Measurements from ENCODE around the gene D2HGDH. TPM values are rescaled to one million over a fixed set of nuclear protein-coding genes. Genes with fewer than 3 reads are reported as not detected.
"Not testable (repeated sequence)": the region's sequence is repeated elsewhere in the genome, so short reads cannot be mapped to it uniquely, and the experiment has no call there.

The D2HGDH gene
- total RNA-seq, 1 donor from 2014 or later = 21.1 TPM

DNA sequence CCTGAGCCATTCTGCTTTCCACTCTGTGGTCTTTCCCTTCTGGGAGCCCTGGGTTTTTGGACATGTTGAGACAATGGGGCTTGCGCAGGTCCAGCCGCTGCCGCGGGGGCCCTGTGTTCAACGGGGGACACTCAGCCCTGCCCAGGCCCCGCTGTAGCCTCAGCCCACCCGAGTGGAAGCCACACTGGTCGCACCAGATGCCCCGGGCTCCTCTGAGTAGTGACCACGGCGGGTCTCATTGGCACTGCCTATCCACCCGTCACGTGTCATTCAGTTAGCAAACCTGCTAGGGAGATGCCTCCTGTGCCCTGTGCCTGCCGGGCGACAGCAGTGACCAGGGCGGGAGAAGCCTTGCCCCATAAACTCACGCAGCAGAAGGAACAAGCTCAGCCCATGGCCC, 19.1 kb downstream of the D2HGDH start:
- DNase-seq (ENCODE audit: extremely low spot score in 2 of 2) = no peak
- intact Hi-C loops (cut with DNase I) = no loop called here
- TF ChIP-seq POLR2A (IDR thresholded peaks at IDR 0.05) = no peak
- TF ChIP-seq, protein P1, sequence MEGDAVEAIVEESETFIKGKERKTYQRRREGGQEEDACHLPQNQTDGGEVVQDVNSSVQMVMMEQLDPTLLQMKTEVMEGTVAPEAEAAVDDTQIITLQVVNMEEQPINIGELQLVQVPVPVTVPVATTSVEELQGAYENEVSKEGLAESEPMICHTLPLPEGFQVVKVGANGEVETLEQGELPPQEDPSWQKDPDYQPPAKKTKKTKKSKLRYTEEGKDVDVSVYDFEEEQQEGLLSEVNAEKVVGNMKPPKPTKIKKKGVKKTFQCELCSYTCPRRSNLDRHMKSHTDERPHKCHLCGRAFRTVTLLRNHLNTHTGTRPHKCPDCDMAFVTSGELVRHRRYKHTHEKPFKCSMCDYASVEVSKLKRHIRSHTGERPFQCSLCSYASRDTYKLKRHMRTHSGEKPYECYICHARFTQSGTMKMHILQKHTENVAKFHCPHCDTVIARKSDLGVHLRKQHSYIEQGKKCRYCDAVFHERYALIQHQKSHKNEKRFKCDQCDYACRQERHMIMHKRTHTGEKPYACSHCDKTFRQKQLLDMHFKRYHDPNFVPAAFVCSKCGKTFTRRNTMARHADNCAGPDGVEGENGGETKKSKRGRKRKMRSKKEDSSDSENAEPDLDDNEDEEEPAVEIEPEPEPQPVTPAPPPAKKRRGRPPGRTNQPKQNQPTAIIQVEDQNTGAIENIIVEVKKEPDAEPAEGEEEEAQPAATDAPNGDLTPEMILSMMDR (IDR thresholded peaks at IDR 0.05) = no peak
- TF ChIP-seq POLR2AphosphoS5 (IDR thresholded peaks at IDR 0.05; ENCODE audit: insufficient read depth in 1 of 2, low read depth in 1 of 2) = no peak
- peaks cover 0 to 49% of the 10 kb centered on the region in 2 donors for H3K36me3 ChIP-seq
- H3K27ac ChIP-seq = no peak overlapping the region
- H3K4me3 ChIP-seq = no peak overlapping the region
- no peaks in the 10 kb centered on the region for H3K9me3 ChIP-seq
- no peaks in the 10 kb centered on the region for H3K27me3 ChIP-seq
- no peaks in the 10 kb centered on the region for H3K4me1 ChIP-seq

DNA sequence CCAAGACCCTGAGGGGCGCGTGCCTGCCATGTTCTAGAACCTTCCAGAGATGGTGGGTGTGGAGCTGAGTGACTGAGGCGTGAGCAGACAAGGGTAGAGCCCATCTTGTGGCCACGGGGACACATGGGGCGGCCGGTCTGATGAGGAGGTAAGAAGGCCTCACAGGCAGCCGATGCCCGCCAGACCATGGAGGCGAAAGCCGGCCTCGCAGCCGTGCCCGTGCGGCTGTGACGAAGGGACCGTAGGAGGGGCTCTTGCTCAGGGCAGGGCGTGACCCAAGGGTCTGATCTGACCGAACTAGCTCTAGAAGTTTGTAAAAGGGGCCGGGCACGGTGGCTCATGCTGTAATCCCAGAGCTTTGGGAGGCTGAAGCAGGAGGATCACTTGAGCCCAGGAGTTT, 19.6 kb downstream of the D2HGDH start:
- no peak for DNase-seq (ENCODE audit: extremely low spot score in 2 of 2)
- H3K9me3 ChIP-seq = no peaks in the 10 kb centered on the region
- no peak overlapping the region for H3K27ac ChIP-seq
- TF ChIP-seq POLR2A (IDR thresholded peaks at IDR 0.05) = no peak
- TF ChIP-seq, protein P1 (IDR thresholded peaks at IDR 0.05) = no peak
- TF ChIP-seq POLR2AphosphoS5 (IDR thresholded peaks at IDR 0.05; ENCODE audit: insufficient read depth in 1 of 2, low read depth in 1 of 2) = no peak
- intact Hi-C loops (cut with DNase I) = no loop called here
- H3K27me3 ChIP-seq = no peaks in the 10 kb centered on the region
- H3K4me1 ChIP-seq = no peaks in the 10 kb centered on the region
- no peak overlapping the region for H3K4me3 ChIP-seq
- peaks cover 0 to 44% of the 10 kb centered on the region in 2 donors for H3K36me3 ChIP-seq

DNA sequence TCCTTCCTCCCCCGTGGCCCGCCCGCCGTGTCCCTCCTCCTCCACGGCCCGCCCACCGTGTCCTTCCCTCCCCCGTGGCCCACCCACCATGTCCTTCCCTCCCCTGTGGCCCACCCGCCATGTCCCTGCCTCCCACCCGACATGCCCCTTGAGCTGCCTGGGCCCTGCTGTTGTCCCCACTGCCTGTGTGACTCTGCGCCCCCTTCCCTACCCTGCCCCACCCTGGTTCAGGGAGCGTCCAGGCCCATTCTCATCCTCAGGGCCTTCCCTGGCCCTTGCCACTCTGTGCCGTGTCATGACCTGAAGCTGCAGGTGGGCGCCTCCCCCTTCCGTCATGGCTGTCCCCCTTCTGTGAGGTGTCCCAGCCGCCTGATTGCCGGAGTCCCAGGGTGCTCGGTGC, 20.7 kb downstream of the D2HGDH start:
- Histone ChIP-seq H3K36me3 (peaks cover 0 to 46% of the 10 kb centered on the region in 2 donors), H3K4me1 (no peaks in the 10 kb centered on the region), H3K27ac (no peak overlapping the region), H3K9me3 (no peaks in the 10 kb centered on the region), H3K27me3 (no peaks in the 10 kb centered on the region), H3K4me3 (no peak overlapping the region)
- TF ChIP-seq POLR2AphosphoS5 (IDR thresholded peaks at IDR 0.05; ENCODE audit: insufficient read depth in 1 of 2, low read depth in 1 of 2) = no peak
- TF ChIP-seq, protein P1 (IDR thresholded peaks at IDR 0.05) = no peak
- TF ChIP-seq POLR2A (IDR thresholded peaks at IDR 0.05) = no peak
- no peak for DNase-seq (ENCODE audit: extremely low spot score in 2 of 2)
- intact Hi-C loops (cut with DNase I) = no loop called here

DNA sequence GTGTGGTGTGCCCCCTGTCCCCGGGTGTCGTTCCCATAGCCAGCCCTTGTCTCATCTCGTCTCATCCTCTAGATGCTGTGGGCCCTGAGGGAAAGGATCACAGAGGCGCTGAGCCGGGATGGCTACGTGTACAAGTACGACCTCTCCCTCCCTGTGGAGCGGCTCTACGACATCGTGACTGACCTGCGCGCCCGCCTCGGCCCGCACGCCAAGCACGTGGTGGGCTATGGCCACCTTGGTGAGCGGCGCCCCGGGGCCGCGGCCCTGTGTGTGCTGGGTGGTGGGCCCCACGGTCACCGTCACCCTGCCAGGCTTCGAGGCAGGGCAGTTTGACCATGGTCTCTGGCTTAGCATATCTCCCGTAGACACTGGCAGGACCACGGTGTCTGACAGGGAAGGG, 21.3 kb downstream of the D2HGDH start:
- Histone ChIP-seq H3K4me3 (no peak overlapping the region), H3K27me3 (no peaks in the 10 kb centered on the region), H3K27ac (no peak overlapping the region), H3K36me3 (peaks cover 0 to 46% of the 10 kb centered on the region in 2 donors), H3K9me3 (no peaks in the 10 kb centered on the region), H3K4me1 (no peaks in the 10 kb centered on the region)
- intact Hi-C loops (cut with DNase I) = no loop called here
- TF ChIP-seq, protein P1 (IDR thresholded peaks at IDR 0.05) = no peak
- no peak for TF ChIP-seq POLR2AphosphoS5 (IDR thresholded peaks at IDR 0.05; ENCODE audit: insufficient read depth in 1 of 2, low read depth in 1 of 2)
- no peak for TF ChIP-seq POLR2A (IDR thresholded peaks at IDR 0.05)
- no peak for DNase-seq (ENCODE audit: extremely low spot score in 2 of 2)

DNA sequence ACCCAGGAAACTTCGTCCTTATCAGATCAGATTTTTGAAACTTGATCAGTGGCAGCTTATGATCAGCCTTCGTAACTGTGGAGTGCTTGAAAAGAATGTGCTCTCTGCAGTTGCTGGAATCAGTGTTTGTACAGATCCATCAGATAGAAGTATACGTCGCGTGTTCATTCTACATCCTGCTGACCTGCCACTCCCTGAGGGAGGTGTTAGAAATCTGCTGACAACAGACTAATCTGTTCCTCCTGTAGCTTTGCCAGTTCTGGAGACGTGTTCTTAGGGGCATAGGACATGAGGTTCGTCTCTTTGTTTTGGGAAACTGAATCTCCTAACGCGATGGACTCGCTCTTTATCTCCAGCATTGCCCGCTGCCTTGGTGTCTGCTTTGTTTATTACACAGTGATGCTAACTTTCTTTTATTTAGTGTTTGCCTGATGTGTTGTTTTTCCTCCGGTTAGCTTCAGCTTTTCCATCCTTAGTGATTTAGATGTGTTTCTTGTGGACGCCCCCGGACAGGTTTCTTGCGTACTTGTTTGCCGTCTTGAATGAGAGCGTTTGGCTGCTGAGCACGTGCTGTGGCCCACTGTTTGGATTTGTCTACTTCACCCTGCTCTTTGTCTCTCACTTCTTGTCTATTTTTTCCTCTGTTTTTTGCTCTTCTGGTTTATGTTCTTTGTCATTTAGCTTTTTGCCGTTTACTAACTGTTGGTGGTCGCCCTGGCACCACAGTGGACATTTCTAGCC, 24.8 kb downstream of the D2HGDH start:
- peaks cover 0 to 35% of the 10 kb centered on the region in 2 donors for H3K36me3 ChIP-seq
- TF ChIP-seq, protein P1 (IDR thresholded peaks at IDR 0.05) = no peak
- no peak for TF ChIP-seq POLR2A (IDR thresholded peaks at IDR 0.05)
- TF ChIP-seq POLR2AphosphoS5 (IDR thresholded peaks at IDR 0.05; ENCODE audit: insufficient read depth in 1 of 2, low read depth in 1 of 2) = no peak
- H3K4me3 ChIP-seq = no peak overlapping the region
- H3K9me3 ChIP-seq = no peaks in the 10 kb centered on the region
- intact Hi-C loops (cut with DNase I) = no loop called here
- DNase-seq (ENCODE audit: extremely low spot score in 2 of 2) = no peak
- H3K27ac ChIP-seq = no peak overlapping the region
- H3K4me1 ChIP-seq = no peaks in the 10 kb centered on the region
- H3K27me3 ChIP-seq = no peaks in the 10 kb centered on the region

- H3K27me3 ChIP-seq; intact Hi-C loops (cut with DNase I); H3K9me3 ChIP-seq; H3K27ac ChIP-seq; DNase-seq (ENCODE audit: extremely low spot score in 2 of 2); H3K4me1 ChIP-seq; H3K4me3 ChIP-seq: not testable (repeated sequence)
- peaks cover 0 to 28% of the 10 kb centered on the region in 2 donors for H3K36me3 ChIP-seq
Measured at GRCh38 chr2:241759893-241760292, 25.5 kb downstream of the D2HGDH start.

Measured in vagina (tissue), 2 donors.